CD4-positive, alpha-beta T cell treated with Interleukin-6 at 100 ng/mL for 8 hours (primary cell): ENCODE data around the gene P2RY6.

Experiments
- DNase-seq: peaks from one replicate; pipeline ENCODE4 v3.0.0-alpha.2; 2020; ENCODE audit warnings: mixed read lengths, low spot score

Gene P2RY6

GRCh38 chr11:73297702-73298101, 25.6 kb downstream of the P2RY6 start:
- no peak for DNase-seq

- DNase-seq: no peak
Observed at GRCh38 chr11:73298233-73298632, 26.1 kb downstream of the P2RY6 start.

GRCh38 chr11:73299751-73300150, 27.6 kb downstream of the P2RY6 start:
- no peak for DNase-seq

- DNase-seq: no peak
Observed at GRCh38 chr11:73306069-73306841, 34.1 kb downstream of the P2RY6 start.

- DNase-seq: no peak
Observed at GRCh38 chr11:73306977-73307322, 34.8 kb downstream of the P2RY6 start.

- peak; percentile 87 for DNase-seq
Observed at GRCh38 chr11:73307323-73308002, 35.3 kb downstream of the P2RY6 start.

- no peak for DNase-seq
Observed at GRCh38 chr11:73308003-73308960, 36.1 kb downstream of the P2RY6 start, which contains the start of gene ARHGEF17. ARHGEF17 (plus strand) TSS chr11:73308276; CDS start chr11:73308639, 363 bp downstream.

GRCh38 chr11:73308961-73309919, 37.1 kb downstream of the P2RY6 start:
- DNase-seq: no peak

- no peak for DNase-seq
Observed at GRCh38 chr11:73310076-73310475, 37.9 kb downstream of the P2RY6 start.

GRCh38 chr11:73310661-73311393, 38.7 kb downstream of the P2RY6 start:
- DNase-seq: no peak

- DNase-seq: no peak
Observed at GRCh38 chr11:73311394-73311869, 39.3 kb downstream of the P2RY6 start.

- no peak for DNase-seq
Observed at GRCh38 chr11:73312036-73312435, 39.9 kb downstream of the P2RY6 start.

- no peak for DNase-seq
Observed at GRCh38 chr11:73312851-73313327, 40.8 kb downstream of the P2RY6 start.

- DNase-seq: no peak
Observed at GRCh38 chr11:73313652-73314051, 41.5 kb downstream of the P2RY6 start.

GRCh38 chr11:73314117-73314961, 42.2 kb downstream of the P2RY6 start:
- no peak for DNase-seq

- DNase-seq: no peak
Observed at GRCh38 chr11:73315293-73316020, 43.3 kb downstream of the P2RY6 start.

GRCh38 chr11:73316422-73316821, 44.3 kb downstream of the P2RY6 start:
- DNase-seq: no peak

GRCh38 chr11:73317373-73317772, 45.2 kb downstream of the P2RY6 start:
- no peak for DNase-seq

- DNase-seq: no peak
Observed at GRCh38 chr11:73317803-73318202, 45.7 kb downstream of the P2RY6 start.
